Ramos (cell line): ENCODE data around the gene HOXB1.

ENCODE experiments used
- in situ Hi-C: fragments of 300-500 bp; cut with MboI; formaldehyde crosslinking; loops from one replicate; pipeline ENCODE4 v1.14.3; 2022; ENCODE audit warnings: low sequenced_read_pairs; ENCODE audit not compliant: unreplicated experiment

The HOXB1 gene

GRCh38 chr17:48479014-48479402 lies 51.8 kb downstream of the HOXB1 start:
- in situ Hi-C loops, result no loop called here
